Measurements from ENCODE around the gene PTPN6.

Gene PTPN6

DNA sequence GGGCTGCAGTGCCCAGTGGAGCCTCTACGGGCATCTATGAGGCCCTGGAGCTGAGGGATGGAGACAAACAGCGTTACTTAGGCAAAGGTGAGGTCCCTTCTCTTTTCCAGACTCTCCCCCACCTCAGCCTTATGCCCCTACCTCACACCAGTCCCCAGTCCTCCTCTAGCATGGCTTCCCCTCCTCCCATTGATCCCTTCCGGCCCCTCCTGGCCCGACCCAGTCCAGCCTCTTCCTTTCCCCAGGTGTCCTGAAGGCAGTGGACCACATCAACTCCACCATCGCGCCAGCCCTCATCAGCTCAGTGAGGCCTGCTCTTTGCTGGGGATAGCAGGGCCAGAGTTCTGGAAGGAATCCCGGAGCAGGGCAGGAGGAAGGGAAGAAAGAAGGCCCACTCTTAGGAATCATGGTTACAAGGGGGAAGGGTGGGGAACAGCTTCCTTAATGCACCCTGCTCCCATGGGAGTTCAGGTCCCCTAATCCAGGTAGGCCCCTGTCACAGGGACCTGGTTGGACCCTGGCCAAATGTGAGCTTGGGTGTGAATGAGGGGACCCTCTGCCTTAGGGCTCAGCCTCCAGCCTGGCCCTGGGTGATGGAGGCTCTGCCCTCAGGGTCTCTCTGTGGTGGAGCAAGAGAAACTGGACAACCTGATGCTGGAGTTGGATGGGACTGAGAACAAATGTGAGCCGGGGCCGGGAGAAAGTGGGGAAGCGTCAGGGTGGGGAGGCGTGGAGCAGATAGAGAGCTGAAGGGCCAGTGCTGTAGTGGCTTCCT is 34.5 kb upstream of the PTPN6 start:
- peaks cover 41% of the 10 kb centered on the region for H3K36me3 Mint-ChIP-seq (ENCODE audit: insufficient read depth)
- no peak for DNase-seq
- peak overlapping the region; percentile 92 to 99 for H3K4me3 Mint-ChIP-seq
- no peaks in the 10 kb centered on the region for H3K9me3 Mint-ChIP-seq
- ATAC-seq (replicated peaks) = no peak
- H3K27me3 Mint-ChIP-seq = no peaks in the 10 kb centered on the region
- H3K4me1 Mint-ChIP-seq (ENCODE audit: low read depth in 2 of 2) = peaks cover 34 to 36% of the 10 kb centered on the region in 2 donors
- H3K27ac Mint-ChIP-seq = peak overlapping the region; percentile 76 to 97

- Mint-ChIP-seq H3K9me3 (no peaks in the 10 kb centered on the region), H3K27me3 (no peaks in the 10 kb centered on the region), H3K27ac (no peak overlapping the region), H3K4me3 (no peak overlapping the region), H3K4me1 (ENCODE audit: low read depth in 2 of 2) (peaks cover 32 to 34% of the 10 kb centered on the region in 2 donors), H3K36me3 (ENCODE audit: insufficient read depth) (peaks cover 40% of the 10 kb centered on the region)
- no peak for ATAC-seq (replicated peaks)
- no peak for DNase-seq
Observed at GRCh38 chr12:6917491-6918231, 33.5 kb upstream of the PTPN6 start.

DNA sequence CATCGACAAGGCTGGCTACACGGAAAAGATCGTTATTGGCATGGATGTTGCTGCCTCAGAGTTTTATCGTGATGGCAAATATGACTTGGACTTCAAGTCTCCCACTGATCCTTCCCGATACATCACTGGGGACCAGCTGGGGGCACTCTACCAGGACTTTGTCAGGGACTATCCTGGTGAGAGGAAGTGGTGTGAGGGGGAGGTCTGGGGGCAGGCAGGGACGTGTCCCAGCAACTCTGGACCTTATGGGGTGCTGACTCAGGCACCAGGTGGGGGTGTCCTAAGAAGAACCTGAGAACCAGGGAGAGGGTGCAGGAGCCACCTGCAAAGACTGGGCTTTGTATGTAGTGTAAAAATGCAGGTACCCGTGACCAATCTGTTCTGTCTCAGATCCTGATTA is 31.6 kb upstream of the PTPN6 start:
- Mint-ChIP-seq H3K27me3 (no peaks in the 10 kb centered on the region), H3K27ac (peak overlapping the region in 1 of 2 donors; percentile 70)

GRCh38 chr12:6921539-6921938 is 29.6 kb upstream of the PTPN6 start:
- Mint-ChIP-seq H3K27me3 (no peaks in the 10 kb centered on the region), H3K27ac (peak overlapping the region in 1 of 2 donors; percentile 38), H3K36me3 (ENCODE audit: insufficient read depth) (peaks cover 30% of the 10 kb centered on the region), H3K9me3 (no peaks in the 10 kb centered on the region), H3K4me3 (no peak overlapping the region), H3K4me1 (ENCODE audit: low read depth in 2 of 2) (peaks cover 15% of the 10 kb centered on the region in 2 donors)
- no peak for DNase-seq
- no peak for ATAC-seq (replicated peaks)

More for the DNA sequence above, 31.6 kb upstream of the PTPN6 start:
- ATAC-seq (replicated peaks) = no peak
- Mint-ChIP-seq H3K4me1 (ENCODE audit: low read depth in 2 of 2) (peaks cover 23 to 30% of the 10 kb centered on the region in 2 donors), H3K9me3 (no peaks in the 10 kb centered on the region), H3K36me3 (ENCODE audit: insufficient read depth) (peaks cover 33% of the 10 kb centered on the region), H3K4me3 (no peak overlapping the region)
- DNase-seq = no peak

DNA sequence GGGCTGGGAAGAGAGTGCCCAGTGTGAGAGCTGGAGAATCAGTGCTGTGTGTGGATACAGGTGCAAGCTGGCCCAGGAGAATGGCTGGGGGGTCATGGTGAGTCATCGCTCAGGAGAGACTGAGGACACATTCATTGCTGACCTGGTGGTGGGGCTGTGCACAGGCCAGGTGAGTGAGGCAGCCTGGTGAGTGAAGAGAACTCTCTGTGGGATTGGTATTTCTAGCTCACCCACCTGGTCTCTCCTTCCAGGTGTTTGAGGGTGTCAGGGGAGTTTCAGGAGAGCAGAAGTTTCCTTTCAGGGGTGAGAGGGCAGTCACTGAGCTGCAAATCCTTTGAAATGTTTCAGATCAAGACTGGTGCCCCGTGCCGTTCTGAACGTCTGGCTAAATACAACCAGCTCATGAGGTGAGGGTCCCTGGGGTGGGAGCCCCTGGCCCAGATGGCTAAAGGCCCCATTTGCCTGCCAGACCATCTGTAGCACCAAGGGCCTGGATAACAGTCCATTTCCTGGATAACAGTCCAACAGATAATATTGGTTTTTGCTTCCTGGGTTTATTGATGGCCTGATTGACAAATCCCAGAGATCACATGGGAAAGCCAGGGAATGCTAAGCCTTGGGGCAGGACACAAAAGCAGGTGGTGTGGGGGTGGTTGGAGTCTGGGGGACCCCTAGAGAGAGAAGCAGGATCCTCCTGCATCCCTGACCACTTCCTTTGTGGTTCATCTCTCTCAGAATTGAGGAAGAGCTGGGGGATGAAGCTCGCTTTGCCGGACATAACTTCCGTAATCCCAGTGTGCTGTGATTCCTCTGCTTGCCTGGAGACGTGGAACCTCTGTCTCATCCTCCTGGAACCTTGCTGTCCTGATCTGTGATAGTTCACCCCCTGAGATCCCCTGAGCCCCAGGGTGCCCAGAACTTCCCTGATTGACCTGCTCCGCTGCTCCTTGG is 28.9 kb upstream of the PTPN6 start:
- Mint-ChIP-seq H3K4me3 (no peak overlapping the region), H3K36me3 (ENCODE audit: insufficient read depth) (peaks cover 30% of the 10 kb centered on the region), H3K4me1 (ENCODE audit: low read depth in 2 of 2) (peaks cover 14 to 22% of the 10 kb centered on the region in 2 donors), H3K27me3 (no peaks in the 10 kb centered on the region), H3K9me3 (no peaks in the 10 kb centered on the region), H3K27ac (peak overlapping the region in 1 of 2 donors; percentile 38)
- DNase-seq (no peak), ATAC-seq (replicated peaks) (no peak)

DNA sequence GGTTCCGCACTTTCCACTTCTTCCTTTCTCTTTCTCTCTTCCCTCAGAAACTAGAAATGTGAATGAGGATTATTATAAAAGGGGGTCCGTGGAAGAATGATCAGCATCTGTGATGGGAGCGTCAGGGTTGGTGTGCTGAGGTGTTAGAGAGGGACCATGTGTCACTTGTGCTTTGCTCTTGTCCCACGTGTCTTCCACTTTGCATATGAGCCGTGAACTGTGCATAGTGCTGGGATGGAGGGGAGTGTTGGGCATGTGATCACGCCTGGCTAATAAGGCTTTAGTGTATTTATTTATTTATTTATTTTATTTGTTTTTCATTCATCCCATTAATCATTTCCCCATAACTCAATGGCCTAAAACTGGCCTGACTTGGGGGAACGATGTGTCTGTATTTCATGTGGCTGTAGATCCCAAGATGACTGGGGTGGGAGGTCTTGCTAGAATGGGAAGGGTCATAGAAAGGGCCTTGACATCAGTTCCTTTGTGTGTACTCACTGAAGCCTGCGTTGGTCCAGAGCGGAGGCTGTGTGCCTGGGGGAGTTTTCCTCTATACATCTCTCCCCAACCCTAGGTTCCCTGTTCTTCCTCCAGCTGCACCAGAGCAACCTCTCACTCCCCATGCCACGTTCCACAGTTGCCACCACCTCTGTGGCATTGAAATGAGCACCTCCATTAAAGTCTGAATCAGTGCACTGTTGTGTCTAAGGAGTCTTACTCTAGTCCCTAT is 28.0 kb upstream of the PTPN6 start:
- Mint-ChIP-seq H3K27ac (peak overlapping the region in 1 of 2 donors; percentile 16), H3K27me3 (no peaks in the 10 kb centered on the region), H3K36me3 (ENCODE audit: insufficient read depth) (peaks cover 31% of the 10 kb centered on the region), H3K4me1 (ENCODE audit: low read depth in 2 of 2) (peaks cover 14 to 23% of the 10 kb centered on the region in 2 donors), H3K4me3 (no peak overlapping the region), H3K9me3 (no peaks in the 10 kb centered on the region)
- ATAC-seq (replicated peaks) (no peak), DNase-seq (no peak)

GRCh38 chr12:6923851-6924250 is 27.3 kb upstream of the PTPN6 start:
- ATAC-seq (replicated peaks) (no peak), DNase-seq (no peak)
- Mint-ChIP-seq H3K27ac (peak overlapping the region; percentile 82 to 91), H3K36me3 (ENCODE audit: insufficient read depth) (peaks cover 30% of the 10 kb centered on the region), H3K4me3 (no peak overlapping the region), H3K27me3 (no peaks in the 10 kb centered on the region), H3K9me3 (no peaks in the 10 kb centered on the region), H3K4me1 (ENCODE audit: low read depth in 2 of 2) (peaks cover 18 to 28% of the 10 kb centered on the region in 2 donors)

DNA sequence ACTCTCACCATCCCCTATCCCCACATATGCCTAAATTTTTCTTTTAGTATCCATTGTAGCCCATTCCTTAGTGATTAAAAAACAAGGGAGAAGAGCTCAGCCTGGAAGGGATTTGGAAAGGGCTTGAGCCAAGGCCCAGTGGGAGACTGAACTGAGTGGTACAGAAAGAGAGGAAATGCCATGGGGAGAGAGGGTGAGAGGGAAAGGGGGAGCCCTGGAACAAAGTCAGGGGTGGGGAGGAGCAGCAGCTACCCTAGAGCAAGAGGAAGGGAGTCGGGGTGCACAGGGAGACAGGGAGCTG is 26.0 kb upstream of the PTPN6 start:
- Mint-ChIP-seq H3K4me1 (ENCODE audit: low read depth in 2 of 2) (peaks cover 26 to 34% of the 10 kb centered on the region in 2 donors), H3K27ac (peak overlapping the region; percentile 82 to 91), H3K4me3 (peak overlapping the region; percentile 19 to 46), H3K27me3 (no peaks in the 10 kb centered on the region), H3K36me3 (ENCODE audit: insufficient read depth) (peaks cover 24% of the 10 kb centered on the region), H3K9me3 (no peaks in the 10 kb centered on the region)
- no peak for DNase-seq
- no peak for ATAC-seq (replicated peaks)

DNA sequence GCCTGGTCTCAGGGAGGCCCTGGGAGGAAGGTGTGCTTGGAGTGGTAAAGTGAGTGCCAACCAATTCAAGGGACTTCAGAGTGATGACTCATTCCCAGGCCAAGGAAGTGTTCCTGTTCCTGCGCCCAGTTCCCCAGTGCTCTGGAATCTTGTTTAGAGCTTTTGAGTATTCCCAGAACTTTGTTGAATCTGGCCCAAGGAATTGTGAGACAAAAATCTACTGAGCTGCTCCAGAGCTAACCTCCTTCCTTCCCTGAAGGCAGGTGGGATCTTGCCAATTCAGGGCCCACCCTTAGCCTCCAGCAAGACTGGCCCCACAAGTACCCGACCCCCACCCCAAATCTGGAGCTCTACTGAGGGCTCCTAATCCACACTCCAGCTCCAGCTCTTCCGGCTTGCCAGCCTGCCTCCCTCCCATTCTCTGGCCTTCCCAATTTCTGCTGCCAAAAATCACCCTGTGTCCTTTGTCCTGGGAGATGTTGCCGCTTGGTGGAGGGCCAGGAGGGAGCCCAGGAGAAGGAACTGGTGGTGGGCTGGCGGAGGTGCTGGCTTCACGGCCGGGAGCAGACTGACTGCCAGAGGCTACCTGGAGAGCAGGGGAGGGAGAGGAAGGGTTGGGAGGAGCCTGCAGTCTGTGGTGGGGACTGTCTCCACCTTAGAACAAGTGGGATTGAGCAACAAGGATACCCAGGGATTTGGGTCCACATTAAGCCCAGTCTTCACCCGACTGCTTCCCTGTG is 25.4 kb upstream of the PTPN6 start:
- no peaks in the 10 kb centered on the region for H3K9me3 Mint-ChIP-seq
- H3K4me1 Mint-ChIP-seq (ENCODE audit: low read depth in 2 of 2) = peaks cover 26 to 34% of the 10 kb centered on the region in 2 donors
- no peaks in the 10 kb centered on the region for H3K27me3 Mint-ChIP-seq
- DNase-seq = no peak
- no peak for ATAC-seq (replicated peaks)
- peak overlapping the region; percentile 82 to 91 for H3K27ac Mint-ChIP-seq
- peak overlapping the region in 1 of 2 donors; percentile 85 for H3K4me3 Mint-ChIP-seq
- H3K36me3 Mint-ChIP-seq (ENCODE audit: insufficient read depth) = peaks cover 23% of the 10 kb centered on the region

- Mint-ChIP-seq H3K4me1 (ENCODE audit: low read depth in 2 of 2) (peaks cover 26 to 37% of the 10 kb centered on the region in 2 donors), H3K36me3 (ENCODE audit: insufficient read depth) (peaks cover 23% of the 10 kb centered on the region), H3K4me3 (peak within 1 kb of the TSS; percentile 85 to 97), H3K27ac (peak within 1 kb of the TSS; percentile 90 to 99), H3K9me3 (no peaks in the 10 kb centered on the region), H3K27me3 (no peaks in the 10 kb centered on the region)
- DNase-seq (no peak), ATAC-seq (replicated peaks) (peak; percentile 43)
Observed at GRCh38 chr12:6927379-6928021, 23.7 kb upstream of the PTPN6 start, which contains the start of gene ATN1. Gene ATN1 (plus strand): TSS chr12:6927959. CDS start chr12:6934002, 6,043 bp downstream.

GRCh38 chr12:6928022-6928702 is 23.0 kb upstream of the PTPN6 start:
- no peaks in the 10 kb centered on the region for H3K27me3 Mint-ChIP-seq
- peaks cover 19% of the 10 kb centered on the region for H3K36me3 Mint-ChIP-seq (ENCODE audit: insufficient read depth)
- H3K9me3 Mint-ChIP-seq = no peaks in the 10 kb centered on the region
- peak overlapping the region; percentile 77 to 87 for H3K4me3 Mint-ChIP-seq
- peaks cover 26 to 39% of the 10 kb centered on the region in 2 donors for H3K4me1 Mint-ChIP-seq (ENCODE audit: low read depth in 2 of 2)
- peak overlapping the region; percentile 90 to 98 for H3K27ac Mint-ChIP-seq
- DNase-seq (no peak), ATAC-seq (replicated peaks) (peak; percentile 49)

Data from effector memory CD8-positive, alpha-beta T cell (primary cell).